HG02571 (cell line): ENCODE results near the gene BRMS1.
A peak's percentile ranks its signal among the peaks of the same experiment; 100 is the strongest.

ENCODE experiments used
- ATAC-seq: cut with Tn5 transposase; IDR thresholded peaks from one replicate; pipeline ENCODE4 v1.9.1; 2021; ENCODE audit warnings: mild to moderate bottlenecking, moderate library complexity; ENCODE audit not compliant: unreplicated experiment

BRMS1 gene

GRCh38 chr11:66338276-66339161, 6.4 kb downstream of the BRMS1 start:
- ATAC-seq = no peak

- no peak for ATAC-seq
These were observed 7.6 kb downstream of the BRMS1 start for GRCh38 chr11:66337103-66337899.

- ATAC-seq = peak; percentile 55
These were observed 8.4 kb downstream of the BRMS1 start, which contains the start of gene RIN1 for GRCh38 chr11:66336234-66337102. Gene RIN1 (minus strand): TSS chr11:66336434. CDS start chr11:66336402, 32 bp downstream.

GRCh38 chr11:66335531-66336233, 9.2 kb downstream of the BRMS1 start:
- ATAC-seq = no peak

- no peak for ATAC-seq
These were observed 10.1 kb downstream of the BRMS1 start for GRCh38 chr11:66334605-66335442.

GRCh38 chr11:66333896-66334604, 10.9 kb downstream of the BRMS1 start:
- no peak for ATAC-seq

GRCh38 chr11:66333220-66333877, 11.6 kb downstream of the BRMS1 start:
- ATAC-seq = no peak

GRCh38 chr11:66332371-66333219, 12.3 kb downstream of the BRMS1 start:
- no peak for ATAC-seq

- no peak for ATAC-seq
These were observed 13.1 kb downstream of the BRMS1 start for GRCh38 chr11:66331542-66332370.

- no peak for ATAC-seq
These were observed 14.0 kb downstream of the BRMS1 start for GRCh38 chr11:66330931-66331330.

- no peak for ATAC-seq
These were observed 15.7 kb downstream of the BRMS1 start for GRCh38 chr11:66329165-66329673.

GRCh38 chr11:66328302-66329144, 16.4 kb downstream of the BRMS1 start:
- ATAC-seq = no peak

- ATAC-seq = no peak
These were observed 16.9 kb downstream of the BRMS1 start for GRCh38 chr11:66328031-66328301.

GRCh38 chr11:66327171-66328030, 17.5 kb downstream of the BRMS1 start:
- ATAC-seq = no peak
